Measurements from ENCODE around the gene FANCI.
"Not testable (repeated sequence)": the region's sequence is repeated elsewhere in the genome, so short reads cannot be mapped to it uniquely, and the experiment has no call there.

The FANCI gene

DNA sequence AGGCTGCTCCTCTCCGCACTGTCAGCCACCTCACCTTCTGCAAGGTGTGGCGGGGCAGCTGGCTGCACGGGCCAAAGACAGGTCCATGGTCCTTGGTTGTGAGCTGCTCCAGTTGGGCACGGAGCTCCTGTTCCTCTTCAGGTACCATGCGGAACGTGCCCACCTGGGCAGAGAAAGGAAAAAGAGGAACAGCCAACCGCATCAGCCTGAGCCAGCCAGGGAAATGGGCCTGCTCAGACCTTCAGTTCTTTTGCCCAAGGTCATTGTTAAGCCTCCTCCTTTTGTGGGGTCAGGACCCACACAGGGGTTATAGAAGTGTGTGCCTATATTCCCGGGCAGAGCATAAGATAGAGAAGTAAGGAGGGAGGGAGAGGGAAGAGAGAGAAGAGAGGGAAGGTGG, 25.2 kb upstream of the FANCI start:
- Histone ChIP-seq H3K4me1 (no peaks in the 10 kb centered on the region), H3K9ac (no peak overlapping the region), H3K4me3 (no peak overlapping the region), H4K20me1 (no peaks in the 10 kb centered on the region), H3K4me2 (no peak overlapping the region), H3K36me3 (no peaks in the 10 kb centered on the region), H3K27ac (no peak overlapping the region), H3K27me3 (no peaks in the 10 kb centered on the region), H3K9me3 (no peaks in the 10 kb centered on the region)
- TF ChIP-seq Cebpa-rat (IDR thresholded peaks at IDR 0.05), result no peak

DNA sequence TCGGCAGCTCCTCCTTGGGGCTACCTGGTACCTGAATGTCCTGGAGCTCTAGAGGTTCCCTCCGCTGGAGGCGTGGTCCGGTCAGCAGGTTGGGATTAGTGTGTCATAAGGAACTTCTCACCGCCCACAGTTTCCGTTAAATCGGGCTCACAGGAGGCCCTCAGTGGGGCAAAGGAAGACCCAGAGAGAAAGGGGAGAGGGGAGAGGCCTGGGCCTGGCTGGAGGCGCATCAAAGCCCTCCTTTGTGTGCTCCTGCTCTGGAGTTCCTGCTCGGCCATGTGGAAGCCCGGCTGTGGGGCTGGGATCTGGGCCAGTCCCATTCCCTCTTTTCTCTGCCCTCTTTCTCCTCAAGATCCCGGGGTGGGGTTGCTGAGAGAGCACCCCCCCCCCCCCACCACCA, 22.2 kb upstream of the FANCI start, which contains the start of gene RLBP1:
TSS of gene RLBP1 (minus strand) at position 37 of the 400 bp plus-strand sequence. CDS start 2,604 bp downstream, outside the sequence.
- TF ChIP-seq Cebpa-rat (IDR thresholded peaks at IDR 0.05), result no peak

DNA sequence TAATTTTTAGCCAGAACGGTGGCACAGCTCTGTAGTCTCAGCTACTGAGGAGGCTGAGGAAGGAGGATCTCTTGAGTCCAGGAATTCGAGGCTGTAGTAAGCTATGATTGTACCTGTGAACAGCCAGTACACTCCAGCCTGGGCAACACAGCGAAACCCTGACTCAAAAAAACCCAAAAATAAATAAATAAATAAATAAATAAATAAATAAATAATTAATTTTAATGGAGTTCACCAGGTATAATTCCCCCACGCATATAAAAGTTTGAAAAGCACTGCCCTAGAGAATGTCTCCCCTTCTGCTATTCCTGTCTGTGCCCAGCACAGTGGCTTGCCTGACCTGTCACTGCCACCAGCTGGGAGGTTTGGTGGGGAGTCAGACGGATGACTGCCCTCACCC, 18.2 kb upstream of the FANCI start:
- TF ChIP-seq Cebpa-rat (IDR thresholded peaks at IDR 0.05), result no peak
- Histone ChIP-seq H3K9me3 (no peaks in the 10 kb centered on the region), H3K36me3 (no peaks in the 10 kb centered on the region), H3K9ac (no peak overlapping the region), H3K27ac (no peak overlapping the region), H4K20me1 (no peaks in the 10 kb centered on the region), H3K4me2 (no peak overlapping the region), H3K27me3 (no peaks in the 10 kb centered on the region), H3K4me1 (peaks cover 7% of the 10 kb centered on the region; the same call in 1 of the 2 replicates), H3K4me3 (no peak overlapping the region)

More for the DNA sequence above, 22.2 kb upstream of the FANCI start, which contains the start of gene RLBP1:
- no peak within 1 kb of the TSS for H3K4me2 ChIP-seq
- H4K20me1 ChIP-seq, result no peaks in the 10 kb centered on the region
- no peak within 1 kb of the TSS for H3K27ac ChIP-seq
- no peaks in the 10 kb centered on the region for H3K4me1 ChIP-seq
- no peaks in the 10 kb centered on the region for H3K27me3 ChIP-seq
- no peaks in the 10 kb centered on the region for H3K36me3 ChIP-seq
- no peak within 1 kb of the TSS for H3K9ac ChIP-seq
- no peak within 1 kb of the TSS for H3K4me3 ChIP-seq
- no peaks in the 10 kb centered on the region for H3K9me3 ChIP-seq

- peaks cover 11% of the 10 kb centered on the region; the same call in 1 of the 2 replicates for H3K4me1 ChIP-seq
- no peaks in the 10 kb centered on the region for H3K27me3 ChIP-seq
- no peak overlapping the region for H3K4me2 ChIP-seq
- H4K20me1 ChIP-seq, result no peaks in the 10 kb centered on the region
- H3K9ac ChIP-seq, result no peak overlapping the region
- TF ChIP-seq Cebpa-rat (IDR thresholded peaks at IDR 0.05), result no peak
- H3K4me3 ChIP-seq, result no peak overlapping the region
- no peaks in the 10 kb centered on the region for H3K9me3 ChIP-seq
- no peaks in the 10 kb centered on the region for H3K36me3 ChIP-seq
- no peak overlapping the region for H3K27ac ChIP-seq
Observed at GRCh38 chr15:89226359-89227221, 17.2 kb upstream of the FANCI start.

GRCh38 chr15:89227425-89227824, 16.4 kb upstream of the FANCI start:
- no peak overlapping the region for H3K27ac ChIP-seq
- H3K4me2 ChIP-seq, result no peak overlapping the region
- H3K9ac ChIP-seq, result no peak overlapping the region
- no peaks in the 10 kb centered on the region for H3K27me3 ChIP-seq
- TF ChIP-seq Cebpa-rat (IDR thresholded peaks at IDR 0.05), result no peak
- H3K9me3 ChIP-seq, result no peaks in the 10 kb centered on the region
- H3K36me3 ChIP-seq, result no peaks in the 10 kb centered on the region
- peaks cover 11% of the 10 kb centered on the region; the same call in 1 of the 2 replicates for H3K4me1 ChIP-seq
- H3K4me3 ChIP-seq, result no peak overlapping the region
- H4K20me1 ChIP-seq, result no peaks in the 10 kb centered on the region

DNA sequence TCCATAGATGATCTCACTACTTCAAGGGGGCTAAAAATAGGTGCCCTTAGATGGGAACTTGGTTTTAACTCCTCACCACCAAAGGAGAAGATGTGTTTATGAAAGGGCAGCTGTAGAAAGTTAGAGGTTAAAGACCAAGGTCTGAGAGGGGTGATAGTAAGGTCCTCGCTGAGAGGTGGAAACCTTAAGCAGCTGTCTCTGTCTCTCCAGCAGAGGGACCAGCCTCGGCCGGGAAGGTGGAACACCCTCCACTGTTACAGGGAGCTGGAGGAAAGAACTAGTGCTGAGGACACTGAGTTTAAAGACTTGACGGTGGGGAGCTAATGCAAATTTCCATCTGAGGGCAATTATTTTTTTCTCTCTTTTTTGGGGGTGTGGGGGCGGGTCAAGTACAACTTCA, 13.5 kb upstream of the FANCI start:
- H3K4me1 ChIP-seq, result peaks cover 11% of the 10 kb centered on the region; the same call in 1 of the 2 replicates
- no peaks in the 10 kb centered on the region for H3K27me3 ChIP-seq
- TF ChIP-seq Cebpa-rat (IDR thresholded peaks at IDR 0.05), result no peak
- H3K4me2 ChIP-seq, result peak overlapping the region; percentile 1; the same call in 1 of the 2 replicates
- no peaks in the 10 kb centered on the region for H4K20me1 ChIP-seq
- H3K9me3 ChIP-seq, result no peaks in the 10 kb centered on the region
- no peak overlapping the region for H3K27ac ChIP-seq
- H3K4me3 ChIP-seq, result no peak overlapping the region
- H3K36me3 ChIP-seq, result no peaks in the 10 kb centered on the region
- H3K9ac ChIP-seq, result no peak overlapping the region

GRCh38 chr15:89231832-89232231, 11.9 kb upstream of the FANCI start:
- Histone ChIP-seq H3K9ac (no peak overlapping the region), H3K36me3 (no peaks in the 10 kb centered on the region), H3K4me3 (no peak overlapping the region), H3K27ac (no peak overlapping the region), H3K27me3 (no peaks in the 10 kb centered on the region), H3K9me3 (no peaks in the 10 kb centered on the region), H3K4me1 (peaks cover 11% of the 10 kb centered on the region; the same call in 1 of the 2 replicates), H3K4me2 (no peak overlapping the region), H4K20me1 (no peaks in the 10 kb centered on the region)
- no peak for TF ChIP-seq Cebpa-rat (IDR thresholded peaks at IDR 0.05)

- not testable (repeated sequence) for H3K4me3 ChIP-seq, H4K20me1 ChIP-seq, H3K9ac ChIP-seq, H3K27ac ChIP-seq, H3K36me3 ChIP-seq, H3K4me2 ChIP-seq, H3K9me3 ChIP-seq, H3K27me3 ChIP-seq
- peak; percentile 24; the same call in 1 of the 2 replicates for TF ChIP-seq Cebpa-rat (IDR thresholded peaks at IDR 0.05)
- H3K4me1 ChIP-seq, result peaks cover 14% of the 10 kb centered on the region
Observed at GRCh38 chr15:89239883-89240810, 3.6 kb upstream of the FANCI start.

DNA sequence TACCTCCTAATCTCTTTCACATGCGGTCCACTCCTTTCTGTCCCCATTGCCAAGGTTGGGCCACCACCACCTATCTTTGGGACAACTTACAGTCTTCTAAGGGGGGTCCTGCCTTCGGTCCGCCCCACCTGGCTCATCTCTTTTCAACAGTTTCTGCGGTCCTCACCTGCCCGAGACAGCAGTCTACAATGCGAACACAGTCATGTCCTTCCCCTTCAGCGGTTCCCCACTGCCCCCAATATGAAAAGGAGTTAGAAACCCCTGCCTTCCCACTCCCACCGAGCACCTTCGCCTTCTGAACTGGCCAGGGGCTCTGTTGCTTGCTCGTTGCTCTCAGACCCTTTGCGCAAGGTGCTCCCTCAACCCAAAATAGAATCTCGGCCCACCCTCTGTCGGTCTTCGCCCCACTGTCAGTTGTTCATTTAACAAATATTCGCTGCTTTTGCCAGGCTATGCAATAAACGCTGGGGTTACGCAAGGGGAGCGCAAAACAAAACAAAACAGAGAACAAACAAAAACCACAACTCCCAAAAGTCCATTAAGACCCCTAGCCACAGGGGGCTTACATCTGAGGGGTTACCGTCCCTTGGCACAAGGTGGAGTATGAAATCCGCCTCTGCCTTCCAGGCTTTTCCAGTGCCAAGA, 611 bp upstream of the FANCI start:
- Histone ChIP-seq H3K4me2 (peak overlapping the region; percentile 86), H3K9ac (peak overlapping the region; percentile 81), H4K20me1 (peaks cover 10% of the 10 kb centered on the region; the same call in 1 of the 2 replicates), H3K27ac (peak overlapping the region; percentile 68), H3K4me3 (peak overlapping the region; percentile 90), H3K9me3 (0 out of 2 replicates have a peak, but pooled peaks cover 3% of the 10 kb centered on the region), H3K27me3 (no peaks in the 10 kb centered on the region), H3K36me3 (peaks cover 8% of the 10 kb centered on the region), H3K4me1 (peaks cover 29% of the 10 kb centered on the region)
- TF ChIP-seq Cebpa-rat (IDR thresholded peaks at IDR 0.05), result peak; percentile 79
